CD4-positive, alpha-beta T cell (primary cell): Measurements from ENCODE around the gene MGA. TPM values are rescaled to one million over a fixed set of nuclear protein-coding genes. Genes with fewer than 3 reads are reported as not detected.

Experiments
- ATAC-seq: fragments of 200-7000 bp; cut with Tn5 transposase; one replicate; pipeline ENCODE4 v1.10.0; 2022; ENCODE audit warnings: mild to moderate bottlenecking; ENCODE audit not compliant: poor library complexity
- CTCF ChIA-PET: fragments of 350-600 bp; sonication (Branson Sonifier 250); formaldehyde crosslinking; loops from one replicate; lab custom pipeline; 2021; ENCODE audit warnings: antibody characterized with exemption, inconsistent platforms; lab: Charles Lee
- POLR2A ChIA-PET: fragments of 350-600 bp; sonication (Branson Sonifier 250); formaldehyde crosslinking; loops from one replicate; lab custom pipeline; 2021; ENCODE audit warnings: antibody characterized with exemption, inconsistent platforms; lab: Charles Lee
- DNase-seq, 14 experiments: peaks; one replicate each; pipeline ENCODE4 v3.0.0-alpha.2; 2013 to 2020; ENCODE audit warnings: mixed read lengths in 2 of 14
- H3K27ac ChIP-seq, 2 donors: one replicate each; pipeline versions ENCODE4 v1.5.1 to v1.7.0; 2013; ENCODE audit warnings: low read length in 2 of 2, low read depth in 1 of 2, mild to moderate bottlenecking in 1 of 2
- H3K27me3 ChIP-seq, 2 experiments: 1 replicate in 1 of 2; 2 replicates in 1 of 2; pipeline versions ENCODE4 v1.6.1 to v1.7.0; 2013; ENCODE audit warnings: low read length in 2 of 2, control low read depth in 1 of 2, mild to moderate bottlenecking in 1 of 2, moderate library complexity in 1 of 2; ENCODE audit not compliant: insufficient read depth in 2 of 2, control insufficient read depth in 1 of 2
- H3K36me3 ChIP-seq: one replicate; pipeline ENCODE4 v1.6.1; 2013; ENCODE audit warnings: low read length, control low read depth; ENCODE audit not compliant: insufficient read depth
- H3K4me1 ChIP-seq: one replicate; pipeline ENCODE4 v1.6.1; 2013; ENCODE audit warnings: low read length, control low read depth; ENCODE audit not compliant: insufficient read depth
- H3K4me3 ChIP-seq: one replicate; pipeline ENCODE4 v1.5.1; 2013; ENCODE audit warnings: mild to moderate bottlenecking, low read length, moderate library complexity
- H3K9me3 ChIP-seq, 2 experiments: 1 replicate in 1 of 2; 2 replicates in 1 of 2; pipeline versions ENCODE4 v1.6.1 to v1.7.0; 2013; ENCODE audit warnings: low read length in 2 of 2, mild to moderate bottlenecking in 2 of 2, control low read depth in 1 of 2, moderate library complexity in 1 of 2; ENCODE audit not compliant: control insufficient read depth in 1 of 2, insufficient read depth in 1 of 2
- H3K27ac Mint-ChIP-seq: one replicate; pipeline ENCODE4 v1.8.0; 2020; ENCODE audit warnings: mixed read lengths
- H3K27me3 Mint-ChIP-seq: one replicate; pipeline ENCODE4 v1.8.0; 2021; ENCODE audit warnings: mixed read lengths
- H3K36me3 Mint-ChIP-seq: one replicate; pipeline ENCODE4 v1.8.0; 2021; ENCODE audit warnings: low read depth, mixed read lengths
- H3K4me1 Mint-ChIP-seq: one replicate; pipeline ENCODE4 v1.8.0; 2021; ENCODE audit warnings: low read depth, mixed read lengths
- H3K4me3 Mint-ChIP-seq: one replicate; pipeline ENCODE4 v1.8.0; 2020; ENCODE audit warnings: mild to moderate bottlenecking, mixed read lengths
- H3K9me3 Mint-ChIP-seq: one replicate; pipeline ENCODE4 v1.8.0; 2020; ENCODE audit warnings: mixed read lengths
- intact Hi-C, 2 experiments: fragments of 100-400 bp; cut with DNase I in 1 of 2; cut with micrococcal nuclease in 1 of 2; formaldehyde crosslinking; loops; one replicate each; pipeline versions ENCODE4 v1.15.1 to v1.9.0; 2023 to 2025; cut with DNase I, micrococcal nuclease
- total RNA-seq, 174 experiments: library from RNA in 2 of 174; stranded (reverse) in 2 of 174; gene quantifications; one replicate each; pipeline ENCODE4 v1.2.3 and lab custom pipeline; 2021 to 2026
- TF ChIP-seq, protein P1 (sequence below): fragments of 200-600 bp; IDR thresholded peaks from one replicate; pipeline ENCODE4 v1.8.0; 2022; ENCODE audit warnings: antibody characterized with exemption, mild to moderate bottlenecking

The MGA gene
- total RNA-seq, 2 experiments from 2014 or later = 31.0 to 33.9 TPM

DNA sequence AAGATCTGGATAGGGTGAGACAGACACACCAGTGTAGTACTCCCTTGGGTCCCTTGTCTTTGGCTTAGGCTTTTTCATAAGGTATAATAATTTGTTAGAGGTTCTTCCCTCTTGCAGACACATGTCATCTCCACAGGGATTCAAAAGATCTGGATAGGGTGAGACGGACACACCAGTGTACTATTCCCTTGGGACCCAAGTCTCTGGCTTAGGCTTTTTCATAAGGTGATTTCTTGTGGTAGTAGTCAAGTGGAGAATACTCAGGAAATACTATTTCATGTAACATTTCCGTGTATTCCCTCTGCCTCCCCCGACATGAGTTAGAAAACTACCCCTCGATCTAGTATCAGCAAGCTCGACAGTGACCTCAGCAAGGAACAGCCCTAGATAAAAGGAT lies 113.1 kb downstream of the MGA start:
- H3K4me3 ChIP-seq = no peak overlapping the region
- intact Hi-C loops = loop anchor here (2.0 to 5.0 kb wide), 5 partner anchors 53 to 285 kb away; partner anchors contain the start of genes MGA (in 1 of the 2) and TYRO3 (in 1 of the 2)

DNA sequence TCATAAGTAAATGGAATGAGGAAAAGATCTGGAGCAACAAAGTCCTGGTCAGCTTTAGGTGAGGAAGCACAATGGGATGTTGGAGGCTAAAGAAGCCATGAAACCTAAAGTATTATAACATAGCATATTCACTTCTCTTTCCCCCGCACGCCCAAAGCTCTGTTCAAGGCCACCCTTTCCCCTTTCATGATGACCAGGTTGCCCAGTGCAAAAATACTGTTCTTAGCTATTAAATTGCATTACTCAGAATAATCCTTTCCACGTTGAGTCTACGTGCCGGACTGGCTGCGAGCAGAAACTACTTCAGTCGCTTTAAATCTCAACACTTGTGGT lies 113.5 kb downstream of the MGA start:
- H3K36me3 ChIP-seq = no peaks in the 10 kb centered on the region
- TF ChIP-seq, protein P1, sequence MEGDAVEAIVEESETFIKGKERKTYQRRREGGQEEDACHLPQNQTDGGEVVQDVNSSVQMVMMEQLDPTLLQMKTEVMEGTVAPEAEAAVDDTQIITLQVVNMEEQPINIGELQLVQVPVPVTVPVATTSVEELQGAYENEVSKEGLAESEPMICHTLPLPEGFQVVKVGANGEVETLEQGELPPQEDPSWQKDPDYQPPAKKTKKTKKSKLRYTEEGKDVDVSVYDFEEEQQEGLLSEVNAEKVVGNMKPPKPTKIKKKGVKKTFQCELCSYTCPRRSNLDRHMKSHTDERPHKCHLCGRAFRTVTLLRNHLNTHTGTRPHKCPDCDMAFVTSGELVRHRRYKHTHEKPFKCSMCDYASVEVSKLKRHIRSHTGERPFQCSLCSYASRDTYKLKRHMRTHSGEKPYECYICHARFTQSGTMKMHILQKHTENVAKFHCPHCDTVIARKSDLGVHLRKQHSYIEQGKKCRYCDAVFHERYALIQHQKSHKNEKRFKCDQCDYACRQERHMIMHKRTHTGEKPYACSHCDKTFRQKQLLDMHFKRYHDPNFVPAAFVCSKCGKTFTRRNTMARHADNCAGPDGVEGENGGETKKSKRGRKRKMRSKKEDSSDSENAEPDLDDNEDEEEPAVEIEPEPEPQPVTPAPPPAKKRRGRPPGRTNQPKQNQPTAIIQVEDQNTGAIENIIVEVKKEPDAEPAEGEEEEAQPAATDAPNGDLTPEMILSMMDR = no peak
- intact Hi-C loops = loop anchor here (1.0 to 5.0 kb wide), 10 partner anchors 53 to 285 kb away; partner anchors contain the start of genes JMJD7 (in 1 of the 2), MGA (in 1 of the 2), SPTBN5 (in 1 of the 2) and TYRO3 (in 1 of the 2)
- H3K4me3 ChIP-seq = peak overlapping the region; percentile 89
- ATAC-seq = no peak
- H3K4me3 Mint-ChIP-seq = peak overlapping the region; percentile 96
- H3K9me3 Mint-ChIP-seq = no peaks in the 10 kb centered on the region
- CTCF ChIA-PET = interaction anchor here (0.8 to 5.8 kb wide), 18 partner anchors 9 to 308 kb away, joined by 3 to 91 read pairs (median 6); partner anchors contain the start of gene JMJD7
- no peaks in the 10 kb centered on the region for H3K9me3 ChIP-seq
- H3K27ac Mint-ChIP-seq = peak overlapping the region; percentile 83
- no peaks in the 10 kb centered on the region for H3K27me3 ChIP-seq
- POLR2A ChIA-PET = interaction anchor here (0.6 to 3.8 kb wide), 21 partner anchors 9 to 721 kb away, joined by 3 to 39 read pairs (median 4); partner anchors contain the start of genes EHD4, GANC, JMJD7 and MGA
- H3K4me1 ChIP-seq = peaks cover 46% of the 10 kb centered on the region
- H3K27me3 Mint-ChIP-seq = no peaks in the 10 kb centered on the region
- DNase-seq = no peak
- H3K4me1 Mint-ChIP-seq = peaks cover 60% of the 10 kb centered on the region
- H3K36me3 Mint-ChIP-seq = peaks cover 12% of the 10 kb centered on the region
- peak overlapping the region; percentile 57 to 72 for H3K27ac ChIP-seq

More for the DNA sequence above, 113.1 kb downstream of the MGA start:
- DNase-seq (peak in 1 of 14 experiments; percentile 16), ATAC-seq (no peak)
- Mint-ChIP-seq H3K27me3 (no peaks in the 10 kb centered on the region), H3K36me3 (peaks cover 12% of the 10 kb centered on the region), H3K27ac (peak overlapping the region; percentile 83), H3K9me3 (no peaks in the 10 kb centered on the region), H3K4me1 (peaks cover 57% of the 10 kb centered on the region), H3K4me3 (peak overlapping the region; percentile 96)
- H3K27me3 ChIP-seq = no peaks in the 10 kb centered on the region
- ChIA-PET POLR2A (interaction anchor here (0.6 to 3.8 kb wide), 18 partner anchors 9 to 587 kb away, joined by 3 to 39 read pairs (median 6); partner anchors contain the start of genes EHD4, GANC, JMJD7 and MGA), CTCF (interaction anchor here (0.6 to 5.8 kb wide), 27 partner anchors 8 to 284 kb away, joined by 3 to 91 read pairs (median 5); partner anchors contain the start of gene JMJD7)
- H3K36me3 ChIP-seq = no peaks in the 10 kb centered on the region
- TF ChIP-seq, protein P1 = no peak
- H3K27ac ChIP-seq = peak overlapping the region; percentile 57 to 72
- H3K9me3 ChIP-seq = no peaks in the 10 kb centered on the region
- peaks cover 43% of the 10 kb centered on the region for H3K4me1 ChIP-seq

DNA sequence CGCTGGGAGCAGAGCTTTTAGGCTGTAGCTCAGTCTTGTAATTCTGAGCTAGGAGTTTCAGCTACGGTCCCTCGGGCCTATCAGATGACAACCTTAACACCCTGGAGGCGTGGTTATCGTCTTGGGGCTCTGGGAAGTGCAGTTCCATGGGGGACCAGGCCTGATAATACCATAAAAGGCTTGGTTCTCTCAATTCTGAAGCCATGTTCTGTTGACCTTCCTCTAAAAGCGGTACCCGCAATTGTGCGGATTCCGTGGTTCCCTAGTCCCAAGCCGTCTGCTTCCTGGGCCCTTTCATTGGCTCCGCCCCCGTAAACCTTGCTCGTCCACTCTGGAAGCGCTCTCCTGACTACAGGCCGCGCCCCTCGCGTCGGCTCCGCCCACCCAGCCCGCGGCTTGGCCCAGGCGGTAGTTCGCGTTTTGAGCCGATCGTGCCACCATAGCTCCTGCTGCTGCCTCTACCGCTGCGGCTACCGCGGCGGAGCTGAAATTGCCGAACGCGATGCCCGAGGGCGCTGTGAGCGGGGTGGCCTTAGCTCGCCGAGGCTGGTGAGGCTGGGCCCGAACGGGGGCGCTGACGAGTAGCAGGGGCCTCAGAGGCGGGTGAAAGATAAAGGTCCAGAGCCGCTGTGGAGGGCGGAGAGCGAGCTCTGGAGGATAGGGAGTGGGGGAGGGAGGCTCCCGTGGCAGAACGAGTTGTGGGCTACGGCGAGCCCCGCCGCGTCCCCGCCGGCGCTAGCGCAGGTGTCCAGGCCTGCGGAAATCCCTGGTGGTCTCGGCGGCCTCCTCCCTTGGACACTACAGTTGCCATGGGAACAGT lies 114.1 kb downstream of the MGA start, which contains the start of gene MAPKBP1:
Gene MAPKBP1 (plus strand): TSS at position 423 of the 820 bp plus-strand sequence. CDS start 792 bp downstream, outside the sequence.
- H3K9me3 Mint-ChIP-seq = no peaks in the 10 kb centered on the region
- H3K27ac Mint-ChIP-seq = peak within 1 kb of the TSS; percentile 83
- H3K4me3 Mint-ChIP-seq = peak within 1 kb of the TSS; percentile 96
- intact Hi-C loops = loop anchor here (1.0 to 5.0 kb wide), 7 partner anchors 54 to 217 kb away; partner anchors contain the start of genes JMJD7 (in 1 of the 2), MGA (in 1 of the 2), SPTBN5 (in 1 of the 2) and TYRO3 (in 1 of the 2)
- H3K27ac ChIP-seq = peak within 1 kb of the TSS; percentile 57 to 72
- peaks cover 14% of the 10 kb centered on the region for H3K36me3 Mint-ChIP-seq
- H3K4me1 ChIP-seq = peaks cover 46% of the 10 kb centered on the region
- TF ChIP-seq, protein P1 = peak; percentile 70
- no peaks in the 10 kb centered on the region for H3K27me3 ChIP-seq
- POLR2A ChIA-PET = interaction anchor here (0.6 to 3.8 kb wide), 23 partner anchors 9 to 721 kb away, joined by 3 to 39 read pairs (median 4); partner anchors contain the start of genes EHD4, GANC, JMJD7 and MGA
- peak; percentile 92 to 99 (median 97) for DNase-seq
- no peaks in the 10 kb centered on the region for H3K36me3 ChIP-seq
- ATAC-seq = peak; percentile 88
- H3K4me1 Mint-ChIP-seq = peaks cover 65% of the 10 kb centered on the region
- H3K4me3 ChIP-seq = peak within 1 kb of the TSS; percentile 89
- no peaks in the 10 kb centered on the region for H3K27me3 Mint-ChIP-seq
- CTCF ChIA-PET = interaction anchor here (0.6 to 5.8 kb wide), 24 partner anchors 9 to 308 kb away, joined by 3 to 91 read pairs (median 4); partner anchors contain the start of genes JMJD7 and RPAP1
- no peaks in the 10 kb centered on the region for H3K9me3 ChIP-seq
